Measurements from ENCODE around the gene DPY19L3. TPM values are rescaled to one million over a fixed set of nuclear protein-coding genes. Genes with fewer than 3 reads are reported as not detected.
"Not testable (repeated sequence)": the region's sequence is repeated elsewhere in the genome, so short reads cannot be mapped to it uniquely, and the experiment has no call there.

The DPY19L3 gene
- total RNA-seq, 1 donor from 2014 or later, result 16.7 TPM

DNA sequence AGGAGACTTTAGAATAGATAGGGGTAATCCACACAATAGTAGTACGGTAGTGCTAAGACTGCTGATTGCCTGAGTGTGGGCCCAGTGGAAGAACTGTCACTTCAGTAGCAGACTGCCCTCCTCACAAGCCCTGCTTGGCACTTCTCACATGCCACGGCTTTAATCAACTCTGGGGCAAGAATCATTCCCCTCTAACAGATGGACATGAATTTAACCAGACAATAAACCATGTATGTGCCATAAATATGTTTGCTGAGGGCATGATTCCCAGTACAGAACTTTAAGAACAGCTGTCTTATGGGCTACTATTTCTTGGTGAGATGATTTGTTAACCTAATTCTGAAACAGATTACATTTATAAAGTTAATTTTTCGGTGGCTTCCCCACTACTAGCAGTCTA lies 22.0 kb downstream of the DPY19L3 start:
- Mint-ChIP-seq H3K9me3 (no peaks in the 10 kb centered on the region), H3K4me1 (ENCODE audit: low read depth) (peaks cover under 1% of the 10 kb centered on the region), H3K4me3 (ENCODE audit: low read depth) (no peak overlapping the region), H3K27ac (no peak overlapping the region), H3K36me3 (ENCODE audit: low read depth) (no peaks in the 10 kb centered on the region), H3K27me3 (ENCODE audit: low read depth) (no peaks in the 10 kb centered on the region)
- no peak for DNase-seq (ENCODE audit: low spot score)
- intact Hi-C loops (cut with micrococcal nuclease), result no loop called here

DNA sequence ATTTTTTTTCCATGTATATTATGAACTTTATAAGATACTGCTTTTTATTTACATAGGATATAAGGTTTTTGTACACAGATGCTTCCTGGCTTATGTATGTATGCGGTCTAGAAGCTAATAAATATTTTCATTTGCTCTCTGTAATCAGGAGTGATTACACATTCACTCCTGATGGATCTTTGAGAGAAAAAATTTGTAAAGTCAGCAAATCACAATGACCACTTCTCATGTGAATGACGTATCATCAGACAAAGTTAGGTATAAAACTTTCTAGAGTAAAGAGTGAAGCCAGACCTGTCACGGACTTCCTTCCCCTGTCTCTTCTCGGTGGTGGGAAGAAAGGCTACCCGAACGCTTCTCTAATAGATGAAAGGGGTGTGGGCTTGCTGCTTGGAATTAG lies 31.1 kb downstream of the DPY19L3 start:
- no peak for DNase-seq (ENCODE audit: low spot score)
- H3K9me3 Mint-ChIP-seq, result no peaks in the 10 kb centered on the region
- H3K4me3 Mint-ChIP-seq (ENCODE audit: low read depth), result no peak overlapping the region
- no peak overlapping the region for H3K27ac Mint-ChIP-seq
- H3K36me3 Mint-ChIP-seq (ENCODE audit: low read depth), result peaks cover 3% of the 10 kb centered on the region
- intact Hi-C loops (cut with micrococcal nuclease), result no loop called here
- no peaks in the 10 kb centered on the region for H3K4me1 Mint-ChIP-seq (ENCODE audit: low read depth)
- H3K27me3 Mint-ChIP-seq (ENCODE audit: low read depth), result no peaks in the 10 kb centered on the region

GRCh38 chr19:32437096-32437495 lies 31.5 kb downstream of the DPY19L3 start:
- H3K4me1 Mint-ChIP-seq (ENCODE audit: low read depth), result no peaks in the 10 kb centered on the region
- H3K27me3 Mint-ChIP-seq (ENCODE audit: low read depth), result no peaks in the 10 kb centered on the region
- H3K9me3 Mint-ChIP-seq, result no peaks in the 10 kb centered on the region
- peaks cover 3% of the 10 kb centered on the region for H3K36me3 Mint-ChIP-seq (ENCODE audit: low read depth)
- intact Hi-C loops (cut with micrococcal nuclease), result no loop called here
- no peak overlapping the region for H3K4me3 Mint-ChIP-seq (ENCODE audit: low read depth)
- H3K27ac Mint-ChIP-seq, result no peak overlapping the region
- DNase-seq (ENCODE audit: low spot score), result no peak

DNA sequence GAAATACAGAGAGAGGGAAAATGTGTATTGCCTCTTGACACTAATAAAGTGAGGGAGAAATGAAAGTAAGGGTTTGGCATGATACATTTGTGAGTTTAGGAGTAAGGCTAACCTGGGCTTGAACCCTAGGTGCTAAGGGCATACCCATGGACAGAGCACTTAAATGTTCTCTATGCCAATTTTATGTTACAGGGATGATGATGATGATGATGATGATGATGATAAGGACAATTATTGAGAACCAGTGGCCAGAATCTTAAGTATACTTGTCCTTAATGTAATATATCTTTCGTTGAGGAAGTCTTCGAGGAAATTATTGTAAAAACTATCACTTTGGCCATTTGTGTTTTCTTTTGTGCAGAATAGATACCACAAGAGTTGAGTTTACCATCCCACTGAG lies 33.2 kb downstream of the DPY19L3 start:
- Mint-ChIP-seq H3K4me3 (ENCODE audit: low read depth) (no peak overlapping the region), H3K27me3 (ENCODE audit: low read depth) (no peaks in the 10 kb centered on the region), H3K36me3 (ENCODE audit: low read depth) (peaks cover 3% of the 10 kb centered on the region), H3K27ac (no peak overlapping the region), H3K9me3 (no peaks in the 10 kb centered on the region), H3K4me1 (ENCODE audit: low read depth) (no peaks in the 10 kb centered on the region)
- intact Hi-C loops (cut with micrococcal nuclease), result no loop called here
- no peak for DNase-seq (ENCODE audit: low spot score)

DNA sequence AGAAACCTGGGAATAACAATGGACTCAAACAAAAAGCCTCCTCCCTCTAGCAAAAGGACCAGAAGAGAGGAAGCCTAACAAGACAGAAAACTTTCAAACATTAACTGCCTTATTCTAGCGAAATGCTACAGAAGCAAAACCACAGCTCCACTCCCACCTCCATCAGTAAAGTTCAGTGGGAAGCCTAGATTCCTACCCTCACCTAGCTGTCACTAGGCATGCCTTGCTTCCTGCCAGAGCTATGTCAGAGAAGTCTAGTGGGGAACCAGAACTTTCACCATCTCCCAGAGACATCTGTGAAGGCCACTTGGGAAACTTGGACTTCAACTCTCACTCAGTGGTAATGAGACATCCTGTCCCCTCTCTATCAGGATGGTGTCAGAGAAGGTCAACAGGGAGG lies 37.1 kb downstream of the DPY19L3 start:
- no peak for DNase-seq (ENCODE audit: low spot score)
- no peaks in the 10 kb centered on the region for H3K9me3 Mint-ChIP-seq
- intact Hi-C loops (cut with micrococcal nuclease), result no loop called here
- H3K4me1 Mint-ChIP-seq (ENCODE audit: low read depth), result no peaks in the 10 kb centered on the region
- no peaks in the 10 kb centered on the region for H3K27me3 Mint-ChIP-seq (ENCODE audit: low read depth)
- H3K27ac Mint-ChIP-seq, result no peak overlapping the region
- peaks cover 3% of the 10 kb centered on the region for H3K36me3 Mint-ChIP-seq (ENCODE audit: low read depth)
- H3K4me3 Mint-ChIP-seq (ENCODE audit: low read depth), result no peak overlapping the region

DNA sequence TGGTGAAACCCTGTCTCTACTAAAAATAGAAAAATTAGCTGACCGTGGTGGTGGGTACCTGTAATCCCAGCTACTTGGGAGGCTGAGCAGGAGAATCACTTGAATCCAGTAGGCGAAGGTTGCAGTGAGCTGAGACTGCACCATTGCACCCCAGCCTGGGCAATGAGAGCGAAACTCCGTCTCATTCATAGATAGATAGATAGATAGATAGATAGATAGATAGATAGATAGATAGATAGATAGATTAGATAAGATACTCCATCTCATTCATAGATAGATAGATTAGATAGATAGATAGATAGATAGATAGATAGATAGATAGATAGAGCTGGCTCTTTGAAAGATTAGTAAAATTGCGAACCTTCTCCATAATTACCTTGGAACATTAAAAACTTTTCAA lies 42.0 kb downstream of the DPY19L3 start:
- H3K4me3 Mint-ChIP-seq (ENCODE audit: low read depth); H3K27me3 Mint-ChIP-seq (ENCODE audit: low read depth); H3K36me3 Mint-ChIP-seq (ENCODE audit: low read depth); DNase-seq (ENCODE audit: low spot score); H3K4me1 Mint-ChIP-seq (ENCODE audit: low read depth); intact Hi-C loops (cut with micrococcal nuclease); H3K27ac Mint-ChIP-seq; H3K9me3 Mint-ChIP-seq: not testable (repeated sequence)

DNA sequence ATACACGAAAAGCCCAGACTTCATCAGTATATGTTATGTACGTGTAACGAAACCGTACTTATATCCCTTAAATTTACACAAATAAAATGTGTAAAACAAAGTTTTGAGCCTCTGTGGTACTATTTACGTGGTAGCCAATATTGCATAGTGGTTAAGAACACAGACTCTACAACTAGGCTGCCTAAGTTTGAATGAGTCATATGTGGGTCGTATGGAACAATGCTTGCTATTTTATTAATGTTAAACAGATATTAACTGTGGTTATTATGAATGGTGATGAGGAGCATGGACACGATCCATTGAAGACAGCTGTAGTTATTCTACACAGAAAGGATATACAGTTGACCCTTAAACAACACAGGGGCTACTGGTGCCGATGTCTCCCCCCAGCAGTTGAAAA lies 42.5 kb downstream of the DPY19L3 start:
- H3K4me1 Mint-ChIP-seq (ENCODE audit: low read depth), result no peaks in the 10 kb centered on the region
- no peak overlapping the region for H3K4me3 Mint-ChIP-seq (ENCODE audit: low read depth)
- DNase-seq (ENCODE audit: low spot score), result no peak
- H3K9me3 Mint-ChIP-seq, result no peaks in the 10 kb centered on the region
- intact Hi-C loops (cut with micrococcal nuclease), result no loop called here
- no peak overlapping the region for H3K27ac Mint-ChIP-seq
- H3K27me3 Mint-ChIP-seq (ENCODE audit: low read depth), result no peaks in the 10 kb centered on the region
- no peaks in the 10 kb centered on the region for H3K36me3 Mint-ChIP-seq (ENCODE audit: low read depth)

DNA sequence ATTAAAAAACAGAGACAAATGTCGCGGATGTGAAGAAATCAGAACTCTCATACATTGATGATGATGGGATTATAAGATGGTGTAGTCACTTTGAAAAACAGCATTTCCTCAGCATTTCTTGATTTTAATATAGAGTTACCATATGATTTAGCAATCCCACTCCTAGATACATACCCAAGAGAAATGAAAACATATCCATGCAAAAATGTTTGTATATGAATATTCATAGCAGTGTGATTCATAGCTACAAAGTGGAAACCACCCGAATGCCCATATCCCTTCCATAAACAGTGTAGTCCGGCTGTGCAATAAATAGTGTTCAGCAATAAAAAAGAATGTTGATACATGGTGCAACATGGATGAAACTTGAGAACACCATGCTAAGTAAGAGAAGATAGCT lies 44.6 kb downstream of the DPY19L3 start:
- Mint-ChIP-seq H3K4me1 (ENCODE audit: low read depth) (no peaks in the 10 kb centered on the region), H3K27me3 (ENCODE audit: low read depth) (no peaks in the 10 kb centered on the region), H3K9me3 (no peaks in the 10 kb centered on the region), H3K36me3 (ENCODE audit: low read depth) (no peaks in the 10 kb centered on the region), H3K27ac (no peak overlapping the region), H3K4me3 (ENCODE audit: low read depth) (no peak overlapping the region)
- no peak for DNase-seq (ENCODE audit: low spot score)
- intact Hi-C loops (cut with micrococcal nuclease), result no loop called here

DNA sequence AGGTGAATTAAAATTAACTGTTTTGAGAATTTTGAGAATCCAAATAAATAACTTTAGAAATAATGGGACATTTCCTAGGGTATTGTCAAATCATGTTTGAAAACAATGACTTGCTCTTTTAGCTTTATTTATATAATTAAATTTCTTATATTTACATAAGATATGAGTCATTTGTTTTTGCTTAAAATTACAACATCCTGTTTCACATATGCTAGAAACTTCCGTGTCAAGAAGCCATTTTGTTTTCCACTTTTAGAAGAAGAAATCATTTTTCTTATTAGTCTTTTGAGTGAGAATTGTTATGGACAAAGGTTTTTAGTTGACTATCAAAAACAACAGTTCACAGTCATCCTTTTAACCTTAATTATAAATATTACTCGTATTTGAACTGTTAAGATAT lies 48.2 kb downstream of the DPY19L3 start:
- no peaks in the 10 kb centered on the region for H3K27me3 Mint-ChIP-seq (ENCODE audit: low read depth)
- no peaks in the 10 kb centered on the region for H3K9me3 Mint-ChIP-seq
- intact Hi-C loops (cut with micrococcal nuclease), result no loop called here
- no peak overlapping the region for H3K27ac Mint-ChIP-seq
- peaks cover 6% of the 10 kb centered on the region for H3K36me3 Mint-ChIP-seq (ENCODE audit: low read depth)
- no peak overlapping the region for H3K4me3 Mint-ChIP-seq (ENCODE audit: low read depth)
- no peak for DNase-seq (ENCODE audit: low spot score)
- peaks cover 5% of the 10 kb centered on the region for H3K4me1 Mint-ChIP-seq (ENCODE audit: low read depth)

- no peak overlapping the region for H3K4me3 Mint-ChIP-seq (ENCODE audit: low read depth)
Observed at GRCh38 chr19:32456406-32456805, 50.8 kb downstream of the DPY19L3 start.

DNA sequence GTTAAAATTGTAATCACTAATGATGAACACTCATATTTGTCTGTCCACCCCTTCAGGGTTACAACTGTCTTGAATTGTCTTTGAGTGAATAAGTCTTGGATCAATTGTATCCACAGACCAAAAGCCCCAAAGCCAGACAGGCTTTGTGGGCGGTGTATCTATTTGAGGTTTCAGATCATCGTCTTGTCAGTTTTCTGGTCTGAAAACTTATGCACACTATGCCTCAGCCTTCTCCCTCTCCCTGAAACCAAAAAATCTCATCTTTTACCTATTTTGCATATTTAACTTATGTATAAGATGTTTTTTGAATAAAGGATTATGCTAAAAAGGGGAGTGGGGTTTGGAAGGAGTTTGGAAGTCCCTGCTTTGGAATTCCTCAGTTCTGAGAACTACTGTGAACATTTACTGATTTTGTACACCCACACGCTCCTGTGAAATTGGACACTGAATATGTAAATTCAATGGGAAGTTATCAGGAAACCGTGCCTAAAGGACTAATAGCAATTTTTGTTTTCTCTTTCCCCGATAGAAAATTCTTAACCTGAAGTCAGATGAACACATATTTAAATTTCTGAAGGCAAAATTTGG lies 52.1 kb downstream of the DPY19L3 start:
- intact Hi-C loops (cut with micrococcal nuclease), result no loop called here
- H3K4me3 Mint-ChIP-seq (ENCODE audit: low read depth), result no peak overlapping the region
- DNase-seq (ENCODE audit: low spot score), result no peak
- no peaks in the 10 kb centered on the region for H3K9me3 Mint-ChIP-seq
- no peak overlapping the region for H3K27ac Mint-ChIP-seq
- H3K27me3 Mint-ChIP-seq (ENCODE audit: low read depth), result no peaks in the 10 kb centered on the region
- peaks cover 8% of the 10 kb centered on the region for H3K36me3 Mint-ChIP-seq (ENCODE audit: low read depth)
- H3K4me1 Mint-ChIP-seq (ENCODE audit: low read depth), result peaks cover 8% of the 10 kb centered on the region

More at GRCh38 chr19:32456406-32456805, 50.8 kb downstream of the DPY19L3 start:
- no peak overlapping the region for H3K27ac Mint-ChIP-seq
- peaks cover 8% of the 10 kb centered on the region for H3K36me3 Mint-ChIP-seq (ENCODE audit: low read depth)
- H3K27me3 Mint-ChIP-seq (ENCODE audit: low read depth), result no peaks in the 10 kb centered on the region
- no peaks in the 10 kb centered on the region for H3K9me3 Mint-ChIP-seq
- intact Hi-C loops (cut with micrococcal nuclease), result no loop called here
- H3K4me1 Mint-ChIP-seq (ENCODE audit: low read depth), result peaks cover 8% of the 10 kb centered on the region
- no peak for DNase-seq (ENCODE audit: low spot score)

DNA sequence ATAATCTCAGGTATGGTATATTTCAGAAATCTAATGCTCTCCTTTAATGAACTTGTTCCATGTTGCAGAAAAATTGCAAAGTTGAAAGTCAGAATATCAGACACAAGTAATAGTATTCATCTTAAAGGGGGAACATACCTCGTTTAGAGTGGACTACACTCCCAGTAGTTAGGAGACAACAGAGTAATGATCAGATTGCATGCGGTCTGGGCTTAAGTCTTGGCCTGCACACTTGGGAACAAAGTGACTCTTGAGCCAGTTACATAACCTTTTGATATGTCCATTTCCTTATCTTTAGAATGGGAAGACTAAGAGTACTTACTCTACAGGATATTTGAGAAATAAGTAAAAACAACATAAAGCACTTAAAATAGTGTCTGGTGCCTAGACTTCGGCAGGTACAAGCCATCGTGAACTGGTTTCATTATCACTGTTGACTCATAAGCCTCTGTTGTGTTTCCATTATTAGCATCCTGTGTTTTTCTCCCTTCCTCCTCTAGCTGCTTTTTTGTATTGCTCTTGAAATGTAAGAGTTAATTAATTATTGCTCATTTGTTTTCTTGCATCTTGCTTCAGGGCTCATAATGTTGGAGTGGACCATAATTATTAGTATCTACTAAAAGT lies 53.0 kb downstream of the DPY19L3 start:
- Mint-ChIP-seq H3K4me1 (ENCODE audit: low read depth) (peaks cover 12% of the 10 kb centered on the region), H3K27me3 (ENCODE audit: low read depth) (no peaks in the 10 kb centered on the region), H3K36me3 (ENCODE audit: low read depth) (peaks cover 8% of the 10 kb centered on the region), H3K27ac (no peak overlapping the region), H3K4me3 (ENCODE audit: low read depth) (no peak overlapping the region), H3K9me3 (no peaks in the 10 kb centered on the region)
- no peak for DNase-seq (ENCODE audit: low spot score)
- intact Hi-C loops (cut with micrococcal nuclease), result no loop called here

DNA sequence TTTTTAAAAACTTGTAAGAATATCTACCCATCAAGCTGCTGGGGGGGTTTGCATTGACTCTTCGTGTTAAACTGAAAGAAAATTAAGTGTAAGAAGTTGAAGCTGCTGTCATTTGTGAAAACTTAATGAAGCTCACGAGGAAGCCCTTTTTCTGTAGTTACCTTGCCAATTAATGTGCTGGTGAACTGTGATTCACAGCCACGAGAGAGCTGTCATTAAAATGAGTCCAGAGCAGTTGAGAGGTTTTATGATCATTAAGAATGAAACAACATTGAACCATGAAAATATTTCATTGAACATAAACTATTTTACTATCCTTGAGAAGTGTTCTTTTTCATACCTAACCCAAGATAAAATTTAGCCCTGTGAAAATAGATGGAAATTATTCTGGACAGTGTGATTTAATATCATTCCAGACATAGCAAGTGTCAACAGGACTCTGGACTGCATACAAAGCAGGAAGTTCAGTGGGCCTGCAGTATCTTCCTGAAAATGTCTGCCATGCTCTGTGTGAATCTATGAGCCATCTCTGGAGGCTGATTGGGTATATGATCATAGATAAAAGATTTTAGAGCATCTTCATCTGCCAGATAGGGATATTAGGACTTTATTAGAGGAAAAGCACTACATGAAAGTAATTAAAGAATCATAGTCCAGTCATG lies 53.8 kb downstream of the DPY19L3 start:
- H3K9me3 Mint-ChIP-seq, result no peaks in the 10 kb centered on the region
- DNase-seq (ENCODE audit: low spot score), result no peak
- H3K4me3 Mint-ChIP-seq (ENCODE audit: low read depth), result no peak overlapping the region
- H3K36me3 Mint-ChIP-seq (ENCODE audit: low read depth), result peaks cover 8% of the 10 kb centered on the region
- H3K27ac Mint-ChIP-seq, result no peak overlapping the region
- intact Hi-C loops (cut with micrococcal nuclease), result no loop called here
- peaks cover 14% of the 10 kb centered on the region for H3K4me1 Mint-ChIP-seq (ENCODE audit: low read depth)
- no peaks in the 10 kb centered on the region for H3K27me3 Mint-ChIP-seq (ENCODE audit: low read depth)
